GM12873 (cell line): ENCODE measurements around the gene CCL3.
A peak's percentile ranks its signal among the peaks of the same experiment; 100 is the strongest.

Experiments
- TF ChIP-seq, protein P1 (sequence below): IDR thresholded peaks from 2 replicates; pipeline ENCODE4 v1.5.1; 2012; ENCODE audit warnings: low read depth, mild to moderate bottlenecking, moderate library complexity, low read length, control low read depth; ENCODE audit not compliant: insufficient read depth; ENCODE audit errors: missing control alignments

Gene CCL3

DNA sequence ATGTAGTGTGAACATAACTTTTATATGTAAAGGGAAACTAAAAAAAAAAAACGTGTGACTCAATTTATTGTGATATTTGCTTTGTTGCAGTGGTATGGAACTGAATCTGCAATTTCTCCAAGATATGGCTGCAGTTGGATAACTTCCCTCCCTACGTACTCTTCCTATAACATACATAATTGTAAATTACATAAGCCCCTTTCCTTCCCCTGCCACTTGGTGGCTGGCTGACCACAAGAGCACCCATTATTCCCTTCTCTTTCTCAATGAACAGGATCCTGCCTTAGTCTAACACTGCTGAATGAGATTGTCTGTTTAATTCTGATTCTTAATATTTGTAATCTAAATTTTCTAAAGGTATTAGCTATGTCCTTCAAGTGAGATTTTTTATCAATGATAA, 41.5 kb upstream of the CCL3 start:
- TF ChIP-seq, protein P1, sequence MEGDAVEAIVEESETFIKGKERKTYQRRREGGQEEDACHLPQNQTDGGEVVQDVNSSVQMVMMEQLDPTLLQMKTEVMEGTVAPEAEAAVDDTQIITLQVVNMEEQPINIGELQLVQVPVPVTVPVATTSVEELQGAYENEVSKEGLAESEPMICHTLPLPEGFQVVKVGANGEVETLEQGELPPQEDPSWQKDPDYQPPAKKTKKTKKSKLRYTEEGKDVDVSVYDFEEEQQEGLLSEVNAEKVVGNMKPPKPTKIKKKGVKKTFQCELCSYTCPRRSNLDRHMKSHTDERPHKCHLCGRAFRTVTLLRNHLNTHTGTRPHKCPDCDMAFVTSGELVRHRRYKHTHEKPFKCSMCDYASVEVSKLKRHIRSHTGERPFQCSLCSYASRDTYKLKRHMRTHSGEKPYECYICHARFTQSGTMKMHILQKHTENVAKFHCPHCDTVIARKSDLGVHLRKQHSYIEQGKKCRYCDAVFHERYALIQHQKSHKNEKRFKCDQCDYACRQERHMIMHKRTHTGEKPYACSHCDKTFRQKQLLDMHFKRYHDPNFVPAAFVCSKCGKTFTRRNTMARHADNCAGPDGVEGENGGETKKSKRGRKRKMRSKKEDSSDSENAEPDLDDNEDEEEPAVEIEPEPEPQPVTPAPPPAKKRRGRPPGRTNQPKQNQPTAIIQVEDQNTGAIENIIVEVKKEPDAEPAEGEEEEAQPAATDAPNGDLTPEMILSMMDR: no peak

- TF ChIP-seq, protein P1: no peak
These were observed 40.4 kb upstream of the CCL3 start for GRCh38 chr17:36130346-36130745.

DNA sequence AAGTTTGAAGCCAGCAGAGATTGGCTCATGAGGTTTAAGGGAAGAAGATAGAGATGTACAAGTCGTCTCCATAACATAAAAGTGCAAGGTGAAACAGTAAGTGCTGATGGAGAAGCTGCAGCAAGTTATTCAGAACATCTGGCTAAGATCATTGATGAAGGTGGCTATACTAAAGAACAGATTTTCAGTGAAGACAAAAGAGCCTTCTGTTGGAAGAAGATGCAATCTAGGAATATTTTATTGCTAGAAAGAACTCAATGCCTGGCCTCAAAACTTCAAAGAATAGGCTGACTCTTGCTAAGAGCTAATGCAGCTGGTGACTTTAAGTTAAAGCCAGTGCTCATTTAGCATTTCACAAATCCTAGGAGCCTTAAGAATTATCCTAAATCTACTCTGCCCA, 39.7 kb upstream of the CCL3 start:
- TF ChIP-seq, protein P1: no peak

DNA sequence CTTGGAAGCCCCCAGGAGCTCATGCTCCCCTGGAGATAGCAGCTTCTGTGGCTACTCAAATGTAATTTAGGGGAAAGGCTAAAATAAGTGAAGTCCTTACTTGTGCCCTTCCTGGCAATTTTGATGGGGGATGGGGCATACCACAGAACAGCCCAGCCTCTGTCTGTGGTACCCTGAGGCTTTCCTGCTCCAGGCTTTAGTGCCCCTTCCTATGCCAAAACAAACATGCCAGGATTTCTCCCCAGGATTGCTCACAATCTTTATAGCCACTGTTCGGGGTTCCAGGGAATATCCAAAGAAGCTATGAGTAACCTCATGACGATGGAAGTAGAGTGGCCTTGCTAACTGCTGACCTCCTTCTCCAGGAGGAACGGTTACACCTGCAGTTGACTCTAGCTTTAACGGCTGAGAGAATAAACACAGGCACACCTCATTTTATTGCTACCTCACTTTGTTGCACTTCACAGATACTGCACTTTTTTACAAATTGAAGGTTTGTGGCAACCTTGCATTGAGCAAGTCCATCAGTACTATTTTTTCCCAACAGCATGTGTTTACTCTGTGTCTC, 38.6 kb upstream of the CCL3 start:
- TF ChIP-seq, protein P1: no peak

- TF ChIP-seq, protein P1: no peak
These were observed 38.0 kb upstream of the CCL3 start for GRCh38 chr17:36127911-36128310.

DNA sequence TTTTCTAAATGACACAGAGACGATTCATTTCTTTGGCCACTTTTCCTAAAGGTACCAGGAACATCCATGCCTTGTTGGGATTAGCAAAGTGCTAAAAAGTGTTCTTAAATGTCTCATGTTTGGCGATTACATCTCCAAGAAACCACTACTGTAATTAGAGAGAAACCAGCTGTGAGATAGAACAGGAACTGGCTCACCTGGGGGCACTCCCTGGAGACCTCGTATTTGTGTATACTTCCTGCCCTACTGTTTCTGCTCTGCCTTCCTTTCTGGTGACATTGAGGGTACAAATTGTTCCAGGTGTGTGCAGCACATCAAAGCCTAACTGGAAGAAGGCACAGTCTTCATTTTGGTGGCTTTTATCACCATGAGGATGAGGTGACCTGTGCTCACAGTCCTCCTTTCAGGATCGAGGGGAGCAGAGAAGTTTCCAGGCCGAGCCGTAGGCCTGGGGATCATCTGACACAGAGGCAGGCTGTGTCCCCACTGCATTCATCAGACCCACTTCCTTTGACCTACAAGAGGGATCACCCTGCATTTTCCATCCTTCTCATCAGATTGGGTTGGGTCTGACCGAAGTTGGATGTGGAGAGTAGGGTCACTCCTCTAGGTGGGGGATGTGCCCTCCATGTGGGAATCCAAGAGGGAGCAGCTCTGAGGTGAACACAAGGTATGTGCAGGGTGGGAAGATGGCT, 37.4 kb upstream of the CCL3 start:
- TF ChIP-seq, protein P1: no peak

GRCh38 chr17:36124879-36125824, 35.2 kb upstream of the CCL3 start:
- TF ChIP-seq, protein P1: peak; percentile 12
